Activated naive CD8-positive, alpha-beta T cell treated with anti-CD3 and anti-CD28 coated beads, Interleukin-2, amount 50 U/mL, for 16 hours (primary cell): ENCODE measurements around the gene TMCO2.

Experiments
- DNase-seq: peaks from one replicate; pipeline ENCODE4 v3.0.0-alpha.2; 2020; ENCODE audit warnings: low read depth, low spot score

TMCO2 gene

DNA sequence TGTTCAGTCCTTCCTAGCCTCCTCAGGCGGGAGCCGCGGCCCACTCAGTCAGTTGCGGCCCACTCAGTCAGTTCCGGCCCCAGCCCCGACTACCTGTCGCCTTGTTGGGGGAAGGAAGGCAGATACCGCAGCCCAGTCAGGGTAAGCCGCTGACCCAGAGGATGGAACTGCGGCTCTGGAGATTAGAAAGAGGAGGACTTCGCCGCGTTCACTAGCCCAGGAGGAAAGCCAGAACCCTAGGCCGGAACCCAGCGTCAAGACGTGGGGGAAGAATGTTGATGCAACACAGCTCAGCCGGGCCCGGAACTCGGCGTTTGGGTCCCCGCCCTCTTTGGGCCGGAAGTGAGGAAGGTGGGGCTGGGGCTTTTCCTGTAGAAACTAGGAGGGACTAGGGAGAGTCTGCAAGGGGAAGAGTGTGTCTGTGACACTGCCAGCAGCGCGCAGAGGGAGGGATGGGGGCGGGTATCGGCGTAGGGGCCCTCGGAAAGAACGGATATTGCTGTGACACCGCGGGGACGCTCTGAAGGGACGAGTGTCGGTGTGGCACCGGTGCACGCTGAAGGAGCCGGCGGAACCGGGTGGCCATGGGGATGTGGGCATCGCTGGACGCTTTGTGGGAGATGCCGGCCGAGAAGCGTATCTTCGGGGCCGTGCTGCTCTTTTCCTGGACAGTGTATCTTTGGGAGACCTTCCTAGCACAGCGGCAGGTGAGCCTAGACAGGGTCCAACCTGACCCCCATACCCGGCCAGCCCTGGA is 10.1 kb downstream of the TMCO2 start, which contains the start of gene ZMPSTE24:
TSS of gene ZMPSTE24 (plus strand) at position 549 of the 757 bp plus-strand sequence. CDS start at position 585, 36 bp downstream.
- DNase-seq, result peak; percentile 92

DNA sequence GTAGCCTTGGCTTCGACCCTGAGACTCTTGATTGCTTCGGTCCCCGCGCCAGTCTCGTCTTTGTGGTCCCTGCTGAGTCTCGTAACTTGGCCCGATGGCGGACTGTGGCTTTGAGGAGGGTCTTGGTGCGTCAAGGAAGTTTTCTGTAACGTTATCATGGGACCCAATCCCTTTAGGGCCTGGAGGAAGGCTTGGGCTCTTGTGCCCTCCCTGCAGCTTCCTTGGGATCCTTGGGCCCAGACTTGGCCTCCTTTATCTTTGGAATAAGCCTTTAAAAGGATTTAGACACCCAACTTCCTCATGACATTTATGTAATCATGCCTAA is 10.7 kb downstream of the TMCO2 start:
- DNase-seq, result no peak

DNA sequence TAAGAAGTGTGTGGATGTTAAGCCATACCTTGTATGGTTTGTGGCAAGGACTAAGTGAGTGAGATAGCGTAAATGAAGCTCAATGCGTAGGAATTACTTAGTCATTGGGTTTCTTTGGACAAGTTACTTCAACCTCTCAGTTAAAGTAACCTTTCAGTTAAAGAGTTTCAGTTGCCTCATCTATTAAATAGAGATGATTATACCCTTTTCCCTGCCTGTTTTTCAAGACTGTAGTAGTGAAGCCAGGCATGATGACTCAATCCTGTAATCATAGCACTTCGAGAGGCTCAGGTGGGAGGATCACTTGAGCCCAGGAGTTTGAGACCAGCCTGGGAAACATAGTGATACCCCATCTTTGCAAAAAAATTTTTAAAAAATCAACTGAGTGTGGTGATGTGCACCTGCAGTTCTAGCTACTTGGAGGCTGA is 16.6 kb downstream of the TMCO2 start:
- DNase-seq, result no peak

DNA sequence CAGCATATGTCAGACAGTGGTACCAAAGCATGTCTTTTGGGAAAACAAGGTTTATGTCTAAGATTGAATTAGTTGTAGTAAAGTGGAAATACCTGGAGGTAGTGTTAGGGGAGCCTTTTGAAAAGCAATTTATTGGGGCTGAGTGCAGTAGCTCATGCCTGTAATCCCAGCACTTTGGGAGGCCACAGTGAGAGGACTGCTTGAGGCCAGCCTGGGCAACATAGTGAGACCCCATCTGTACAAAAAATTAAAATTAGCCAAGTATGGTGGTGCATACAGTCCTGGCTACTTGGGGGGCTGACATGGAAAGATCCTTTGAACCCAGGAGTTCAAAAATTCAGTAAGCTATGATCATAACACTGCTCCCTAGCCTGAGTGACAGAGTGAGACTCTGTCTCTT is 17.6 kb downstream of the TMCO2 start:
- no peak for DNase-seq

DNA sequence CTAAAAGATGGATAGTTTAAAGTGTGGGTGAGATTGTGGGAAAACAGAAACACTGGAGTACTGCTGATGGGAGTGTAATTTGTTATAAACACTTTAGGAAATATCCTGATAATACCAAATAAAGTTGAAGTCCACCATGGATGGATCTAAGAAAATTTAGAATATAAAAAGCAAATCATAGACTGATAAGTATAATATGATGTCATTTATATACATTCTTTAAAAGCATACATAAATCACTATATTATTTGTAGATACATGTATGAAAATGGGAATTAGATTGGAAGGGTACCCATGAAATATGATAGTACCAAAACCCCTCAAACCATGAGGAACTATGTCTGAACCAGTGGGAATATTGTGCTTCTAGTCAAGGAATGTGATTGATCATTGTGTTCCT is 18.2 kb downstream of the TMCO2 start:
- DNase-seq, result no peak

DNA sequence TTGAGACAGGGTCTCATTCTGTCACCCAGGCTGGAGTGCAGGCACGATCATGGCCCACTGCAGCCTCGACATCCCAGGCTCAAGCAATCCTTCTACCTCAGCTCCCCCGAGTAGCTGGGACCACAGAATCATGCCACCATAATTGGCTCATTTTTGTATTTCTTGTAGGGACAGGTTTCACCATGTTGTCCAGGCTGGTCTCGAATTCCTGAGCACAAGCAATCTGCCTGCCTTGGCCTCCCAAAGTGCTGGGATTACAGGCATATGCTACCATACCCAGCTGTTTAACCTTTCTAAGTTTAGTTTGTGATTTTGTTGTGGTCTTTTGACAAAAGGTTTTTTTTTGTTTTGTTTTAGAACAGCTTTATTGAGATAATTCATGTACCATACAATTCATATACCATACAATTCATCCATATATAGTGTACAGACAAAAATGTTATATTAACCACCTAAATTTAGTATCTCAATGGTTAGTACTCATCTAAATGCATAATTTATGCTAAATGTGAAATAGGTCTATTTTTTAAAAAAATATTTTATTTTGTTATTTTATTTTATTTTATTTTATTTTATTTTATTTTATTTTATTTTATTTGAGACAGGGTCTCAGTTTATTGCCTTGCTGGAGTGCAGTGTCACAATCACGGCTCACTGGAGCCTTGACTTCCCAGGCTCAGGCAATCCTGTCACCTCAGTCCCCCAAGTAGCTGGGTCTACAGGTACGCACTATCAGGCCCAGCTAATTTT is 19.2 kb downstream of the TMCO2 start:
- DNase-seq, result no peak

DNA sequence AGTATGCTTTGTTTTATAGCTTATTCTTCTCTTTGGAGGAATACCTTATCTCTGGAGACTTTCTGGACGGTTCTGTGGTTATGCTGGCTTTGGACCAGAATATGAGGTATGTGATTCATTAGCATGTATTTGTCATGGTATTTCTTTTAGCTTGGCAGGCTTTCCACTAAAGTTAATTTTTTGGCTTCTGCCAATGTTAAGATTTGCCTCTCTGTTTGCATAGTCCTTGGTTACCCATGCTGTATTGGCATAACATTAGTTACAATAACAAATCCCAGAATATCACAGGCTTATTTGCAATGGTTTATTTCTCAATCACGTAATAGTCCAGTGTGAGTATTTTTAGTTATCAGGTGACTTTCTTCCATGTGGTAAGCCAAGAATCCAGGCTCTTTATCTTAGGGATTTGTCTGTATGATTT is 20.0 kb downstream of the TMCO2 start:
- no peak for DNase-seq

DNA sequence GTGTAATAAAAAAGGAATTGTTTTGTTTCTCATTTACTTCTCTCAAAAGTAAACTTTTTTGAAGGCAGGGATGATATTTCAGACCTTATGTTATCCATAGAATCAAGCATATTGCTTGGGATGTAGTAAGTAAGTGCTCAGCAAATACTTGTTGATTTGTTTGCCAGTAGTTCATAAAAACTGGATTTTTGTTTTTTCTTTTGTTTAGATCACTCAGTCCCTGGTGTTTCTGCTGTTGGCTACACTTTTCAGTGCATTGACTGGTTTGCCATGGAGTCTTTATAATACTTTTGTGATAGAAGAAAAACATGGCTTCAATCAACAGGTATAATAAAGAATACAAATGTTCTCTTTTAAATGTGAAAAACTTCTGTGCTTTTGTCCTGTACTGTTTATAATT is 20.5 kb downstream of the TMCO2 start:
- no peak for DNase-seq

DNA sequence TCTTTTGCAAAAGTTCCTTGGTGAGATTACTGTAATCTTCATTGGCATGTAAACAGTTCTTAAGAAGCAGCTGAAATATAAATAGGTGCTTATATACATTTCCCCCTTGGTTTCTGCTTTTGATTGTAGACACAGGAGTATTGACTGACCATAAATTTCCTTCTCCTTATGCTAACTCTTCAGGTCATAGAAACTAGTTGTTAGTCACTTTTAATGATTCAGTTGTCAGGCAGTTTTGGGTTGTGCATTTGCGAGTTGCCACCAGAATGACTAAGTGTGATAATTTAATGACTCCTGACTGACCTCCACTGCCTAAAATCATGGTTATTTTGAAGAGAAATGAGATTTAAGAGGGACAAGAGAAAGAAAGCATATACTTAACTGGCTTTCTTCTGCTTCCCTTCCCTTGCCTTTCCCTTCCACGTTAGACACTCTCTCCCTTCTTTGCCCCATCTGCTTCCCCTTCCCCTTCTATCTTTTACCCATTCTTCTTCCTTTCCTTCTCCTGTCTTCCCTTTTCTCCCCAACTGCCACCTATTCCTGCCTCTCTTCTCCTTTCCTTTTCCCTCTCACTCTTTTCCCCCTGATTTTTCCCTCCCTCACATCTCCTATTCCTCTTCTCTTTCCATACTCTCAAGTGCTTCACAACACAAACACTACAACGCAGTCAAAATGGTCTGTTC is 22.6 kb downstream of the TMCO2 start:
- DNase-seq, result no peak

DNA sequence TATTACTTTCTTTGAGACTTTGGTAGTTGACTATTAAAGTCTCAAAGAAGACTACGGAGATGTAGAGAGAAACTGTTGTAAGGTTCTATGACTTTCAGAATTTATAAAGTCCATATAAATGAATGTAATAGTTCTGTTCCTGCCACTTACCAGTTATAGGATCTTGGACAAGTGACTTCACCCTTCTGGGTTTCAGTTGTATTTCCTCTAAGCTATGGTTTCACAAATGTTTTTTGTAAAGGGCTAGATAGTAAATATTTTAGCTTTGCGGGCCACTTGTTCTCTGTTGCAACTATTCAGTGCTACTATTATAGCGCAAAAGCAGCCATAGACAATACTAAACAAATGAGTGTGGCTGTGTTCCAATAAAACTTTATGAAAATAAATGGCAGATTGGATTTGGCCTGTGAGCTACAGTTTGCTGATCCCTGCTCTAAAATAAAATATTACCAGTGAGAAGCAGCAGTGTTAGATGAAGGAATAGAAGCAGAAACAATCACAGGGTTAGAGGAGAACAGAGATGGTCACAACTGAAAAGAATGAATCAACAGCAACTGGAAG is 25.0 kb downstream of the TMCO2 start:
- no peak for DNase-seq

DNA sequence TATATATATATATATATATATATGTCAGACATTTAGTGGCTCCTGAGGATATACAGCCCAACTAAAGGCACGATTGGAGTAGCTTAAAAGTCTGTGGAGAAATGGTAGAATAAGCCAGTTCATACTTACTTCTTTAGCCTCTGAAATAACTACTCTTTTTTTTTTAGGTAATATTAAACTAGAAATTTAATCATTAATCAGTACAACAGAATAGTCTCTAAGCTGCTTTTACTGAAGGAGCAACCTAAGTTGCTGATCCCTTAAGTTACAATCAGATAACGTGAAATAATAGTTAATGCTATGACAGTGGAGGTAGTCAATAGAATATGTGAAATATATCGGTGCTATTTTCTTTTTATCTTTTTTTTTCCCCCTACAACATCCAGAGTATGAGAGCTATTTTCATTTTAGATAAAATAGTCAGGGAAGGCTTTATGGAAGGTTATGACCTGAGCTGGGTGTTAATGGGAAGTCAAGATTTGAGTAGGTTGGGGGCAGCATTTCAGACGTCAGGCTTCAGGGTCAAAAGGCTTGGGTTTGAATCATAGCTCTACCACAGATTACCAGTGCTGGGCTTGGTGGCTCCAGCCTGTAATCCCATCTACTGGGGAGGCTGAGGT is 25.9 kb downstream of the TMCO2 start:
- no peak for DNase-seq

DNA sequence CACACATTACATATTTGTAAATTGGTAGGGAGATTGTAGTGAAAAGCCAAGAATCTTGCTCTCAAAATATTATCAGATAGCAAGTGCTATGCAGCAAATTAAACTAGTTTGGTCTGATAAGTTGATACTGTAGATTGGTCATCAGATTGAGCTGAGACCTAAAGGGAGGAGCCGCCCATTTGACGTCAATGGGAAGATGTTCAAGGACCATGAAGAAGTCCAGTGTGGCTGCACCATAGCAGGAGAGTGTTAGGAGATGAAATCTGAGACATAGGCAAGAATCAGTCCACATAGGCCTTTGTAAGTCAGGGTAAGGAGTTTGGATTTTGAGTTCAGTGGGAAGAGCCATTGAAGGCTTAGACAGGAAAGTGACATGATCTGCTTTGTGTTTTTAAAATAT is 26.6 kb downstream of the TMCO2 start:
- no peak for DNase-seq

DNA sequence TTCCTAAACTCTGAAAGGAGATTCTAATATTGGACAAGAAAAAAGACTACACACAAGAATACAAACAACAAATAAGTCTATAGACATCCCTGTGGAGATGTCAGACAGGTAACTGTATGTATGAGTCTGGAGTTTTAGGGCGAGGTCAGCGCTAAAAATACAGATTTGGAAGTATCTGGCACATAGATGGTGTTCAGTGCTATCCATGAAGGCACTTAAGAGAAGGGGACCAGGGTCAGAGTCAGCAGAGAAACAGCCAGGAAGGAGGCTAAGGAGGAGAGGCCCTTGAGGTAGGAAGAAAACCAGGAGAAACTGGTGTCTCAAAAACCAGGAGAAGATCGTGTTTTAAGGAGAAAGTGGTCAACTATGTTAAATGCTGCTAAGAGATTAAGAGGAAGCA is 28.4 kb downstream of the TMCO2 start:
- DNase-seq, result no peak

DNA sequence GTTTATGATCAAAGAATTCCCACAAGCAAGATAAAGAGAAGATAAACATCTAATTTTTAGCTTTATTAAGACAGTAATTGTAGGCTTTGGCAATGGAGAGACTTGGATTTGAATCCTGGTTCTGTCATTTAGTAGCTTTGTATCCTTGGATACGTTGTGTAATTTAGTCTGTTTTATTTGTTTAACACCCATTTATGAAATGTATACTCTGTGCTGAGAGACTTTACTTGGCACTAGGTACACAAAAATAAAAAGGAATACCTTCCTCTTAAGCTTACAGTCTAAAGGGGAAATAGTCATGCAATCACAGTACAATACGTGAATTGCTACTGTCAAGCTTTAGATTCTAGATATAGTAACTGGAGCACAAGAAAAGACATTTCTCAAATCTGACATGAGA is 34.1 kb downstream of the TMCO2 start:
- DNase-seq, result no peak

DNA sequence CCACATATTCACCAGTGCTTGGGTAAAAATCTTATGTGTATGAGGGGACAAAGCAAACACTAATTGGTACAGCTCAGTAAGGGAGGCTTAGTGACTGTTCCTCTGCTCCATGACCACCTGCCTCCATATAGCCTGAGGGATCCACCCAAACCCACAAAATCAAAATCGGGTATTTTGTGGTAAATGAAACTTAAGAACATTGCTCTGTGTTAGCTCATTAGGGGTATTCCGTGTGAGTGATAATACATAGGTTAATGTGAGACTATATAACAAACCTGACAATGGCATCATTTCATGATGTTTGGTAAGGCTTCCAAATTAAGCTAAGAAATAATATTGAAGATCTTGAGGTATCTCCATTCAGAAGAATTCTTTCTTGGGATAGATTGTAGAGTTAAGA is 43.6 kb downstream of the TMCO2 start:
- no peak for DNase-seq

DNA sequence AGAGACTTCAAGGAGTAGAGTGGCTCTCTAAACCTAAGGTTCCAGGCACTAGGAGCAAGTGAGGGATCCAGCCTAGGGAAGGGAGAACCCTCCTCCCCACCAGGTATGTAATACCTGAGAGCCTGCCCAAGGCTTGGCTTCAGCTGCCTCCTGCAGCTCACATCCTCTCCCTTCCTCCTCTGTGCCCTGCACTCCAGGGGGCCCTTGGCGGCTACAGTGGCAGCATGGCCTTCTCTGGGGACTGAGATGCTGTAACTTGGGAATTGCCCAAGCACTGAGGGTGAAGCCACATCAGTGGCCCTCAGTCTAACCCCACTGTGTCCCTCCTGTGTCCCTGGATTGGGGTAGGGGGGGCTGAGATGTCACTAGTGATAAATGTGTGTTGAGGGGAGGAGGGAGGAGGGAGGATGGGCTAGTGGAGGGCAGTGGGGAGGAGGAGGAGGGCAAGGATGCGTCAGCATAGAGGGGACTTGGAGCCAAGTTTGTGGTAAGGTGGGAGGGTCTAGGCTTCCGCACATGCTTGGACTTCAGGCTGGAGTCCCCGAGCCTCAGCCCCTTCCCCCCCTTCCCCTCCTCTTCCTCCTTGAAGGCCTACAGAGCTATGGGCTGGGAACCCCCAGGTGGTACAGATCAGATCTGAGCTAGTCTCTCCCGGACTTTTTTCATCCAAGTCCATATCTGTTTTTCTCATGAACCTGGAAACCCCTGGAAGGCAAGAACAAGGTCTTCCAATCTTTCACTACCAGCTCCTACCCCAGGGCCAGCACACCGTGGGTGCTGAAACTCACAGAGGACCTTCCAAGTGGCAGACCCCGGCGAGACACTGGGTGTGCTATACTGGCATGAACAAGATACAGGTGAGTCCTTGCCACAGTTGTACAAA is 51.9 kb downstream of the TMCO2 start:
- DNase-seq, result no peak

DNA sequence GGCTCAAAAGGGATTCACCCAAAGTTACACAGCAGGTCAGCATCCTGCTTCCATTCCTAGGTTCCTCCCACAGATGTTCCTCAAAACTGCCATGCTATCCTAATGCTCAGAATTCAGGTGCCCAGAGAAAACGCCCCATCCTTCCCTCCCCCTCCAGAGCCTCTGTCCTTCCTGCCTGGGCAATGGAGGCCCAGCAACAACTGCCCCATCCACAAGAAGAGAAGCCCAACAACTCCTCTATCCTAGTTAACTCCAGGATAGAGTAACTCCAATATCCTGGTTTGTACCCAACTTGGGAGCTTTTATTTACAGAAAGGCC is 52.5 kb downstream of the TMCO2 start:
- DNase-seq, result no peak

DNA sequence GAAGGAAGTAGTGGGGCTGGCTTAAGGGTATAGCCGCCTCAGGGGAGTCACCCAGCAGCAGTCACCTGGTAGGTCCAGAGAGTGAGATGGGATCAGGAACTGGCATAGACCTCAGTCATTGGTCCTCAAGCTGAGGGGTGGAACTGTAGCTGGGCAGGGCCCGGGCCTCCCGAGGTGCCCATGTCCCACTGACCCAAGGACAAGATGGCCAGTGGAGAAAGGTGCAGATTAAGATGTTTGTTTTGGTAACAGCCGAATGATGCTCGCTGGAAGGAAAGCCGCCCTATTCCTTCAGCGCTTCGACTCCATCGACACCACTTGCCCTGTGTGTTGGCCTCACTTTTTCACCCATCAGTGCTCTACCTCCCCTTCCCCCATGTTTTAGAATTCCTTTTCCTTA is 52.9 kb downstream of the TMCO2 start:
- DNase-seq, result no peak

DNA sequence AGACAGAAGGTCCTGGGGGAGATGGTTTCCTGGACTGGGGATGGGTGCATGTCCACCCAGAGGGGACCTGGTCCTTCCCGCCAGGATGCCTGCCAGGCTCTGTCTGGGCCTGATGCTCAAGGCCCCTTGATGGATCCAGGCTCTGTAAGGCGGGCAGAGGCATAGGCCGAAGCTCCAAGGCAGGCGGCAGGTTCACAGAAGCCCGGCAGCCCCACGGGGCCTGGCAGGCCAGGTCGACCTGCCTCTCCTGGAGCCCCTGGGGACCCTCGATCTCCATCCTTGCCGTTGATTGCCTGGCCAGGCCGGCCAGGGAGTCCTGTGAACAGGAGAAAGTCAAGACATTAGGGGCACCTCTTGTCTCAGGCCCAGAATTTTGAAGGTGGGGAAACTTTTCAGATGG is 53.3 kb downstream of the TMCO2 start:
- no peak for DNase-seq
